Kidney (tissue), 14 donors: Measurements from ENCODE around the gene STAT6. TPM values are rescaled to one million over a fixed set of nuclear protein-coding genes. Genes with fewer than 3 reads are reported as not detected.

ENCODE experiments used
- DNase-seq, 5 donors: peaks; one replicate each; pipeline ENCODE4 v3.0.0-alpha.2; 2013 to 2020
- FAIRE-seq: peaks from 2 replicates; lab custom pipeline; 2012; peaks lifted over from hg19 to GRCh38; lab: Jason Lieb, UNC
- H3K27ac ChIP-seq, 2 donors: one replicate each; pipeline ENCODE4 v1.7.0; 2013; ENCODE audit warnings: low read depth in 2 of 2, low read length in 2 of 2, inconsistent platforms in 1 of 2
- H3K27me3 ChIP-seq: one replicate; pipeline ENCODE4 v1.7.1; 2013; ENCODE audit warnings: low read length, inconsistent platforms; ENCODE audit not compliant: control insufficient read depth, insufficient read depth
- H3K36me3 ChIP-seq, 3 donors: one replicate each; pipeline versions ENCODE4 v1.7.0 to v1.7.1; 2013; ENCODE audit warnings: low read length in 3 of 3, control low read depth in 1 of 3, inconsistent platforms in 1 of 3; ENCODE audit not compliant: insufficient read depth in 3 of 3, control insufficient read depth in 2 of 3
- H3K4me1 ChIP-seq, 3 donors: one replicate each; pipeline versions ENCODE4 v1.7.0 to v1.7.1; 2013; ENCODE audit warnings: low read length in 3 of 3, inconsistent platforms in 1 of 3, low read depth in 1 of 3; ENCODE audit not compliant: control insufficient read depth in 2 of 3, insufficient read depth in 2 of 3
- H3K4me3 ChIP-seq, 3 donors: one replicate each; pipeline versions ENCODE4 v1.7.0 to v1.8.1; 2013; ENCODE audit warnings: low read length in 3 of 3, control low read depth in 1 of 3, inconsistent platforms in 1 of 3
- H3K9ac ChIP-seq, 3 donors: one replicate each; pipeline versions ENCODE4 v1.7.0 to v1.7.1; 2013; ENCODE audit warnings: low read length in 3 of 3, control low read depth in 1 of 3, inconsistent platforms in 1 of 3
- H3K9me3 ChIP-seq, 3 donors: one replicate each; pipeline versions ENCODE4 v1.7.0 to v1.7.1; 2013; ENCODE audit warnings: low read length in 3 of 3, control low read depth in 1 of 3, inconsistent platforms in 1 of 3; ENCODE audit not compliant: control insufficient read depth in 2 of 3, insufficient read depth in 1 of 3
- CTCF ChIP-seq: IDR thresholded peaks from 3 replicates; pipeline ENCODE4 v1.5.1; 2012; ENCODE audit warnings: mild to moderate bottlenecking, moderate library complexity, borderline replicate concordance; ENCODE audit not compliant: insufficient read depth; ENCODE audit errors: extremely low read depth
- intact Hi-C: fragments of 100-400 bp; cut with DNase I; formaldehyde crosslinking; loops from one replicate; pipeline ENCODE4 v1.11.1; 2022
- polyA plus RNA-seq: library from polyadenylated mRNA; stranded (reverse); fragments of 350-450 nt; fragmentation: Illumina TruSeq; extraction: RNeasy Lipid Tissue Mini Kit (QIAGEN cat#74804); gene quantifications from one replicate; pipeline ENCODE4 v1.2.3, GENCODE V29; 2014; ENCODE audit warnings: low read depth, low replicate concordance; ENCODE audit not compliant: insufficient read depth
- total RNA-seq: library from RNA; stranded (reverse); fragmentation: NEBNext Ultra II Directional; extraction: Animal tissue kit (Norgen Biotek cat#: 25700); gene quantifications from one replicate; pipeline ENCODE4 v1.2.1, GENCODE V29; 2021
- donor health status: control.
- donor health status: control.
- donor health status: control.
- donor health status: control.
- donor health status: control.
- donor health status: DM: yes; HTN: yes; CAD: no.
- donor health status: Normal renal cell carcinoma (clear cell type).

The STAT6 gene
- total and polyA plus RNA-seq, 2 donors from 2014 or later: 74.8 to 232 TPM

GRCh38 chr12:57128519-57129247 lies 17.5 kb upstream of the STAT6 start:
- intact Hi-C loops: no loop called here
- DNase-seq: peak in 3 of 5 donors; percentile 27 to 79 (median 46)
- no peak for TF ChIP-seq CTCF

GRCh38 chr12:57127726-57128518 lies 16.8 kb upstream of the STAT6 start, which contains the start of gene LRP1:
TSS of gene LRP1 (plus strand) at chr12:57128483. CDS start at chr12:57128965, 482 bp downstream.
- TF ChIP-seq CTCF: no peak
- H3K9ac ChIP-seq: peak within 1 kb of the TSS; percentile 48 to 89 (median 85)
- H3K4me1 ChIP-seq: peaks cover 0 to 21% (median 10%) of the 10 kb centered on the region in 3 donors
- intact Hi-C loops: no loop called here
- H3K4me3 ChIP-seq: peak within 1 kb of the TSS; percentile 71 to 91 (median 73)
- peak within 1 kb of the TSS; percentile 95 to 98 for H3K27ac ChIP-seq
- peak; percentile 85 to 93 (median 92) for DNase-seq
- no peak for FAIRE-seq
- H3K36me3 ChIP-seq: no peaks in the 10 kb centered on the region
- H3K9me3 ChIP-seq: no peaks in the 10 kb centered on the region
- H3K27me3 ChIP-seq: no peaks in the 10 kb centered on the region

More at GRCh38 chr12:57128519-57129247, 17.5 kb upstream of the STAT6 start:
- peak overlapping the region; percentile 39 to 61 (median 47) for H3K9ac ChIP-seq
- H3K36me3 ChIP-seq: no peaks in the 10 kb centered on the region
- H3K27me3 ChIP-seq: no peaks in the 10 kb centered on the region
- FAIRE-seq: no peak
- no peaks in the 10 kb centered on the region for H3K9me3 ChIP-seq
- H3K27ac ChIP-seq: peak overlapping the region; percentile 84 to 98
- peak overlapping the region; percentile 69 to 91 (median 71) for H3K4me3 ChIP-seq
- peaks cover 0 to 21% (median 10%) of the 10 kb centered on the region in 3 donors for H3K4me1 ChIP-seq

- FAIRE-seq (no peak), DNase-seq (peak; percentile 73 to 89 (median 84))
- peak; percentile 38 for TF ChIP-seq CTCF
- Histone ChIP-seq H3K27me3 (no peaks in the 10 kb centered on the region), H3K27ac (peak overlapping the region; percentile 95 to 98), H3K4me1 (peaks cover 0 to 17% (median 10%) of the 10 kb centered on the region in 3 donors), H3K4me3 (peak overlapping the region; percentile 71 to 91 (median 73)), H3K9me3 (no peaks in the 10 kb centered on the region), H3K36me3 (no peaks in the 10 kb centered on the region), H3K9ac (peak overlapping the region in 2 of 3 donors; percentile 25 to 89)
- intact Hi-C loops: no loop called here
These were observed 16.1 kb upstream of the STAT6 start for GRCh38 chr12:57127101-57127725.
